A549 (cell line): ENCODE results near the gene PLCB4. TPM values are rescaled to one million over a fixed set of nuclear protein-coding genes. Genes with fewer than 3 reads are reported as not detected.

ENCODE experiments used
- ATAC-seq, 2 experiments: fragments of 200-7000 bp in 1 of 2; fragments of >200 bp in 1 of 2; cut with Nextera tagmentation in 1 of 2; cut with Tn5 transposase in 1 of 2; 3 replicates each; pipeline versions ENCODE4 v1.8.0 to v1.9.1; 2018 to 2020; ENCODE audit warnings: mild to moderate bottlenecking in 1 of 2, moderate library complexity in 1 of 2
- CTCF ChIA-PET: fragments of 300-600 bp; sonication (Branson Sonifier 250); formaldehyde crosslinking; extraction: SDS; loops from one replicate; lab custom pipeline; 2021; ENCODE audit warnings: antibody characterized with exemption, inconsistent platforms; lab: Yijun Ruan, JAX
- POLR2A ChIA-PET: fragments of 350-600 bp; formaldehyde crosslinking; extraction: SDS; loops from one replicate; lab custom pipeline; 2021; ENCODE audit warnings: antibody characterized with exemption, inconsistent platforms; lab: Yijun Ruan, JAX
- DNase-seq, 2 experiments: peaks; one replicate each; pipeline versions ENCODE4 v3.0.0 to v3.0.0-alpha.2; 2011 to 2016; ENCODE audit warnings: low read depth in 1 of 2, low spot score in 1 of 2
- FAIRE-seq: peaks from 2 replicates; lab custom pipeline; 2011; peaks lifted over from hg19 to GRCh38; lab: Jason Lieb, UNC
- H3K27ac ChIP-seq, 2 experiments: fragments of >200 bp; sonication (Bioruptor Twin); formaldehyde crosslinking; 3 replicates each; pipeline ENCODE4 v1.5.1; 2016 to 2017
- H3K4me1 ChIP-seq: fragments of >200 bp; sonication (Bioruptor Twin); formaldehyde crosslinking; 3 replicates; pipeline ENCODE4 v1.6.1; 2016
- H3K4me2 ChIP-seq: fragments of >200 bp; sonication (Bioruptor Twin); formaldehyde crosslinking; 3 replicates; pipeline ENCODE4 v1.6.1; 2016
- H3K4me3 ChIP-seq: fragments of >200 bp; sonication (Bioruptor Twin); formaldehyde crosslinking; 3 replicates; pipeline ENCODE4 v1.5.1; 2016
- H3K9me3 ChIP-seq: fragments of >200 bp; sonication (Bioruptor Twin); formaldehyde crosslinking; 3 replicates; pipeline ENCODE4 v1.6.1; 2016
- CBX2 ChIP-seq: fragments of 200-600 bp; sonication (generic); IDR thresholded peaks from 2 replicates; pipeline ENCODE4 v1.6.1; 2016; ENCODE audit warnings: low read depth, mild to moderate bottlenecking, borderline replicate concordance
- CHD2 ChIP-seq: fragments of 150-350 bp; IDR thresholded peaks from 2 replicates; pipeline ENCODE4 v1.6.1; 2014; ENCODE audit warnings: low read length; ENCODE audit not compliant: partially characterized antibody
- EHF ChIP-seq: fragments of 250-450 bp; sonication (Bioruptor Pico); IDR thresholded peaks from 2 replicates; pipeline ENCODE4 v1.5.0; 2020; ENCODE audit warnings: mild to moderate bottlenecking
- EP300 ChIP-seq, 2 experiments: fragments of >200 bp; sonication (Bioruptor Twin); formaldehyde crosslinking; IDR thresholded peaks; 2 replicates in 1 of 2; 3 replicates in 1 of 2; pipeline ENCODE4 v1.6.1; 2016 to 2017
- ESRRA ChIP-seq: fragments of 150-350 bp; IDR thresholded peaks from 2 replicates; pipeline ENCODE4 v1.6.1; 2014; ENCODE audit warnings: mild to moderate bottlenecking, low read length, borderline replicate concordance
- FOSL2 ChIP-seq, 2 experiments: fragments of 450-650 bp in 1 of 2; fragments of >200 bp in 1 of 2; sonication (Bioruptor Twin) in 1 of 2; formaldehyde crosslinking; IDR thresholded peaks; 2 replicates each; pipeline versions ENCODE4 v1.5.0 to v1.6.1; 2016 to 2020; ENCODE audit warnings: mild to moderate bottlenecking in 1 of 2, moderate library complexity in 1 of 2
- FOXS1 ChIP-seq: fragments of 250-450 bp; sonication (Bioruptor Pico); IDR thresholded peaks from 2 replicates; pipeline ENCODE4 v1.5.0; 2020; ENCODE audit warnings: mild to moderate bottlenecking, moderate library complexity
- HDAC2 ChIP-seq: fragments of 200-600 bp; sonication (generic); IDR thresholded peaks from 2 replicates; pipeline ENCODE4 v1.6.1; 2016
- HMGXB4 ChIP-seq: fragments of 250-450 bp; sonication (Bioruptor Pico); IDR thresholded peaks from 2 replicates; pipeline ENCODE4 v1.5.0; 2021; ENCODE audit warnings: mild to moderate bottlenecking, moderate library complexity, borderline replicate concordance
- HOXA7 ChIP-seq: fragments of 250-450 bp; sonication (Bioruptor Pico); IDR thresholded peaks from 2 replicates; pipeline ENCODE4 v1.5.0; 2020; ENCODE audit warnings: mild to moderate bottlenecking, moderate library complexity
- HOXB13 ChIP-seq: fragments of 250-450 bp; sonication (Bioruptor Pico); IDR thresholded peaks from 2 replicates; pipeline ENCODE4 v1.5.0; 2020; ENCODE audit warnings: low read depth, mild to moderate bottlenecking, moderate library complexity
- KDM5A ChIP-seq: fragments of 200-600 bp; sonication (generic); IDR thresholded peaks from 2 replicates; pipeline ENCODE4 v1.6.1; 2016; ENCODE audit warnings: antibody characterized with exemption, mild to moderate bottlenecking
- MAFK ChIP-seq: fragments of 450-650 bp; IDR thresholded peaks from 2 replicates; pipeline ENCODE4 v1.6.1; 2014; ENCODE audit not compliant: partially characterized antibody
- NFE2L2 ChIP-seq: fragments of 150-350 bp; conservative IDR thresholded peaks from 2 replicates; pipeline ENCODE4 v1.6.1; 2014; ENCODE audit warnings: low read length
- PBX3 ChIP-seq: IDR thresholded peaks from 2 replicates; pipeline ENCODE4 v1.6.1; 2012
- RARB ChIP-seq: fragments of 250-450 bp; sonication (Bioruptor Pico); IDR thresholded peaks from 2 replicates; pipeline ENCODE4 v1.8.0; 2021; ENCODE audit warnings: mild to moderate bottlenecking, moderate library complexity
- RFX5 ChIP-seq: fragments of 450-650 bp; IDR thresholded peaks from 2 replicates; pipeline ENCODE4 v1.7.1; 2014; ENCODE audit warnings: antibody characterized with exemption, mild to moderate bottlenecking, moderate library complexity
- SREBF2 ChIP-seq: fragments of 450-650 bp; IDR thresholded peaks from 2 replicates; pipeline ENCODE4 v1.6.1; 2014; ENCODE audit warnings: mild to moderate bottlenecking, moderate library complexity
- TFCP2L1 ChIP-seq: fragments of 250-450 bp; sonication (Bioruptor Pico); IDR thresholded peaks from 2 replicates; pipeline ENCODE4 v1.5.0; 2021; ENCODE audit warnings: mild to moderate bottlenecking
- USF2 ChIP-seq: fragments of 450-650 bp; IDR thresholded peaks from 2 replicates; pipeline ENCODE4 v1.6.1; 2014; ENCODE audit warnings: antibody characterized with exemption
- WGBS: methylation state at CpG from one replicate; pipeline ENCODE4 v1.1.6; 2017; ENCODE audit errors: missing lambda C conversion rate; 5-methylcytosine and 5-hydroxymethylcytosine counted together
- polyA plus RNA-seq, 4 experiments: library from polyadenylated mRNA; depleted of rRNA in 3 of 4; stranded (reverse); fragments of >200 nt; fragmentation: RNase III in 1 of 4; extraction: RNeasy Plus Mini Kit Qiagen cat#74134 plus additional on column Dnase treatment in 1 of 4; gene quantifications; 2 replicates in 3 of 4; 3 replicates in 1 of 4; pipeline ENCODE4 v1.2.3, GENCODE V29; 2011 to 2017
- TF ChIP-seq, protein P1 (sequence below): fragments of >200 bp; sonication (Bioruptor Twin); formaldehyde crosslinking; IDR thresholded peaks from 3 replicates; pipeline ENCODE4 v1.6.1; 2016
- TF ChIP-seq, protein P2 (sequence below): fragments of 150-350 bp; IDR thresholded peaks from 2 replicates; pipeline ENCODE4 v1.6.1; 2014; ENCODE audit warnings: low read depth, mild to moderate bottlenecking, low read length

The PLCB4 gene
- polyA plus RNA-seq, 2 of the 4 experiments (the other 2 are of a cell fraction): 17.1 to 32.1 TPM

- no peak for FAIRE-seq
- H3K4me1 ChIP-seq: no peaks in the 10 kb centered on the region
- no peak for ATAC-seq
- H3K27ac ChIP-seq: no peak overlapping the region
- CTCF ChIA-PET: interaction anchor here (0.6 to 1.2 kb wide), 2 partner anchors 50 to 509 kb away, joined by 3 read pairs; no protein-coding TSS in a partner anchor
- no peak for DNase-seq
- WGBS: 47% methylated on average over 8 of the region's 8 CpGs
- no peak overlapping the region for H3K4me2 ChIP-seq
- POLR2A ChIA-PET: no interaction called here
- H3K4me3 ChIP-seq: no peak overlapping the region
- H3K9me3 ChIP-seq: no peaks in the 10 kb centered on the region
- TF ChIP-seq MAFK: no peak
- no peak for TF ChIP-seq ESRRA
- TF ChIP-seq, protein P1, sequence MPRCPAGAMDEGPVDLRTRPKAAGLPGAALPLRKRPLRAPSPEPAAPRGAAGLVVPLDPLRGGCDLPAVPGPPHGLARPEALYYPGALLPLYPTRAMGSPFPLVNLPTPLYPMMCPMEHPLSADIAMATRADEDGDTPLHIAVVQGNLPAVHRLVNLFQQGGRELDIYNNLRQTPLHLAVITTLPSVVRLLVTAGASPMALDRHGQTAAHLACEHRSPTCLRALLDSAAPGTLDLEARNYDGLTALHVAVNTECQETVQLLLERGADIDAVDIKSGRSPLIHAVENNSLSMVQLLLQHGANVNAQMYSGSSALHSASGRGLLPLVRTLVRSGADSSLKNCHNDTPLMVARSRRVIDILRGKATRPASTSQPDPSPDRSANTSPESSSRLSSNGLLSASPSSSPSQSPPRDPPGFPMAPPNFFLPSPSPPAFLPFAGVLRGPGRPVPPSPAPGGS: no peak
- TF ChIP-seq HOXB13 (CRISPR knock-in tag): no peak
- no peak for TF ChIP-seq CBX2
- no peak for TF ChIP-seq TFCP2L1 (CRISPR knock-in tag)
- no peak for TF ChIP-seq FOXS1 (CRISPR knock-in tag)
- TF ChIP-seq, protein P2, sequence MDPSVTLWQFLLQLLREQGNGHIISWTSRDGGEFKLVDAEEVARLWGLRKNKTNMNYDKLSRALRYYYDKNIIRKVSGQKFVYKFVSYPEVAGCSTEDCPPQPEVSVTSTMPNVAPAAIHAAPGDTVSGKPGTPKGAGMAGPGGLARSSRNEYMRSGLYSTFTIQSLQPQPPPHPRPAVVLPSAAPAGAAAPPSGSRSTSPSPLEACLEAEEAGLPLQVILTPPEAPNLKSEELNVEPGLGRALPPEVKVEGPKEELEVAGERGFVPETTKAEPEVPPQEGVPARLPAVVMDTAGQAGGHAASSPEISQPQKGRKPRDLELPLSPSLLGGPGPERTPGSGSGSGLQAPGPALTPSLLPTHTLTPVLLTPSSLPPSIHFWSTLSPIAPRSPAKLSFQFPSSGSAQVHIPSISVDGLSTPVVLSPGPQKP: no peak
- TF ChIP-seq EHF (CRISPR knock-in tag): no peak
- TF ChIP-seq HOXA7 (CRISPR knock-in tag): no peak
- no peak for TF ChIP-seq PBX3
- no peak for TF ChIP-seq EP300 (IDR thresholded peaks at IDR 0.05)
- no peak for TF ChIP-seq RARB (CRISPR knock-in tag)
- TF ChIP-seq SREBF2: no peak
- TF ChIP-seq HDAC2: no peak
- TF ChIP-seq HMGXB4 (CRISPR knock-in tag): no peak
- TF ChIP-seq KDM5A: no peak
Measured at GRCh38 chr20:9518576-9519175, 449.8 kb downstream of the PLCB4 start.

DNA sequence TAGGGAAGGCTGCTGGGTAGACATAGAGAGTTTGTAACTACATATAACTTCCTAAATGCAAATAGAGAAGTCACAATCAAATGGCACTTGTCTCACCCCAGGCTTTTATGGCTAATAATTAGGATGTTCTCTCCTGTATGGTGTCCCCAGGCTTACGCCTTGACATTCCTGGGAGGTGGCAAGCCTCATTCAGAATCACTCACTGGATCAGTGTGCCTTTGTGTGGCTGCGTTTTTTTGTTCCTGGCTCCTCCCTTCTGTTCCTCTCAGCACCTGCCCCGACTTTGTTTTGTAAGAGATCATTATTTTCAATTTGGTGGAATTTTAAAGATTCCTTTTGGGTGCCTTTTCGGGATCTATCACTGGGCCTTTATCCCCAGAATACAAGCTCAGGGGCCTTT, 451.2 kb downstream of the PLCB4 start:
- ATAC-seq (no peak), FAIRE-seq (no peak)
- Histone ChIP-seq H3K9me3 (no peaks in the 10 kb centered on the region), H3K4me1 (no peaks in the 10 kb centered on the region), H3K27ac (no peak overlapping the region)
- CTCF ChIA-PET: interaction anchor here (1.2 to 1.8 kb wide), 2 partner anchors 90 to 97 kb away, joined by 4 to 5 read pairs; no protein-coding TSS in a partner anchor
- no peak for TF ChIP-seq NFE2L2
- no peak for TF ChIP-seq FOSL2 (IDR thresholded peaks at IDR 0.05)
- no peak for TF ChIP-seq FOSL2 (CRISPR knock-in tag; IDR thresholded peaks at IDR 0.05)
- TF ChIP-seq USF2: no peak
- TF ChIP-seq TFCP2L1 (CRISPR knock-in tag): no peak
- no peak for TF ChIP-seq RFX5
- no peak for TF ChIP-seq CHD2
- TF ChIP-seq FOXS1 (CRISPR knock-in tag): no peak
- TF ChIP-seq, all 56 proteins: peak for 0
- 54% methylated on average over 4 of the region's 4 CpGs for WGBS
- DNase-seq: no peak
- POLR2A ChIA-PET: no interaction called here
- Histone ChIP-seq H3K4me3 (no peak overlapping the region), H3K4me2 (no peak overlapping the region)
